HCT116 (cell line): ENCODE results near the gene WAPL.
"Not testable (repeated sequence)": the region's sequence is repeated elsewhere in the genome, so short reads cannot be mapped to it uniquely, and the experiment has no call there.

Experiments
- CBX3 ChIP-seq: IDR thresholded peaks from 2 replicates; pipeline ENCODE4 v1.6.1; 2012; ENCODE audit warnings: low read depth
- EZH2 ChIP-seq: fragments of 200-600 bp; sonication (generic); IDR thresholded peaks from 2 replicates; pipeline ENCODE4 v1.6.1; 2017; ENCODE audit warnings: antibody characterized with exemption, mixed run types
- EZH2phosphoT487 ChIP-seq: fragments of 200-600 bp; IDR thresholded peaks from 2 replicates; pipeline ENCODE4 v1.6.1; 2018; ENCODE audit warnings: antibody characterized with exemption, borderline replicate concordance
- FOSL1 ChIP-seq: IDR thresholded peaks from 2 replicates; pipeline ENCODE4 v1.6.1; 2012; ENCODE audit warnings: low read depth
- POLR2AphosphoS5 ChIP-seq: IDR thresholded peaks from 2 replicates; pipeline ENCODE4 v1.6.1; 2011; ENCODE audit warnings: mild to moderate bottlenecking, low read depth, low read length, moderate library complexity
- YY1 ChIP-seq: IDR thresholded peaks from 2 replicates; pipeline ENCODE4 v1.6.1; 2011; ENCODE audit warnings: low read length, low read depth, moderate library complexity, mild to moderate bottlenecking; ENCODE audit not compliant: insufficient replicate concordance; ENCODE audit errors: extremely low read depth
- TF ChIP-seq, protein P1 (sequence below), 3 experiments: fragments of 200-600 bp in 1 of 3; sonication (generic) in 1 of 3; IDR thresholded peaks in 2 of 3; conservative IDR thresholded peaks in 1 of 3; 2 replicates each; pipeline ENCODE4 v1.5.1; 2012 to 2017; ENCODE audit warnings: low read depth in 2 of 3, low read length in 2 of 3, antibody characterized with exemption in 1 of 3, borderline replicate concordance in 1 of 3, control low read depth in 1 of 3, mild to moderate bottlenecking in 1 of 3, mixed read lengths in 1 of 3, mixed run types in 1 of 3, moderate library complexity in 1 of 3; ENCODE audit not compliant: insufficient read depth in 1 of 3
- TF ChIP-seq, protein P2 (sequence below): IDR thresholded peaks from 2 replicates; pipeline ENCODE4 v1.6.1; 2012
- TF ChIP-seq, protein P3 (sequence below): IDR thresholded peaks from 2 replicates; pipeline ENCODE4 v1.6.1; 2011; ENCODE audit warnings: mild to moderate bottlenecking, low read length, moderate library complexity; ENCODE audit not compliant: insufficient replicate concordance; ENCODE audit errors: extremely low read depth

DNA sequence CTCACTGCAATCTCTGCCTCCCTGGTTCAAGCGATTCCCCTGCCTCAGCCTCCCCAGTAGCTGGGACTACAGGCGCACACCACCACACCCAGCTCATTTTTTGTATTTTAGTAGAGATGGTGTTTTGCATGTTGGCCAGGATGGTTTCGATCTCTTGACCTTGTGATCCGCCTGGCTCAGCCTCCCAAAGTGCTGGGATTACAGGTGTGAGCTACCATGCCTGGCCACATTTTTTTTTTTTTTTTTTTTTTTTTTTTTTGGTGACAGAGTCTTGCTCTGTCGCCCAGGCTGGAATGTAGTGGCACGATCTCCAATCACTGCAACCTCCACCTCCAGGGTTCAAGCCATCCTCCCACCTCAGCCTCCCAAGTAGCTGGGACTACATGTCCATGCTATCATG lies 4.1 kb upstream of the WAPL start:
- TF ChIP-seq, protein P1, sequence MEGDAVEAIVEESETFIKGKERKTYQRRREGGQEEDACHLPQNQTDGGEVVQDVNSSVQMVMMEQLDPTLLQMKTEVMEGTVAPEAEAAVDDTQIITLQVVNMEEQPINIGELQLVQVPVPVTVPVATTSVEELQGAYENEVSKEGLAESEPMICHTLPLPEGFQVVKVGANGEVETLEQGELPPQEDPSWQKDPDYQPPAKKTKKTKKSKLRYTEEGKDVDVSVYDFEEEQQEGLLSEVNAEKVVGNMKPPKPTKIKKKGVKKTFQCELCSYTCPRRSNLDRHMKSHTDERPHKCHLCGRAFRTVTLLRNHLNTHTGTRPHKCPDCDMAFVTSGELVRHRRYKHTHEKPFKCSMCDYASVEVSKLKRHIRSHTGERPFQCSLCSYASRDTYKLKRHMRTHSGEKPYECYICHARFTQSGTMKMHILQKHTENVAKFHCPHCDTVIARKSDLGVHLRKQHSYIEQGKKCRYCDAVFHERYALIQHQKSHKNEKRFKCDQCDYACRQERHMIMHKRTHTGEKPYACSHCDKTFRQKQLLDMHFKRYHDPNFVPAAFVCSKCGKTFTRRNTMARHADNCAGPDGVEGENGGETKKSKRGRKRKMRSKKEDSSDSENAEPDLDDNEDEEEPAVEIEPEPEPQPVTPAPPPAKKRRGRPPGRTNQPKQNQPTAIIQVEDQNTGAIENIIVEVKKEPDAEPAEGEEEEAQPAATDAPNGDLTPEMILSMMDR (IDR thresholded peaks at IDR 0.05 in 2 of 3, conservative IDR thresholded peaks at IDR 0.05 in 1 of 3; ENCODE audit: borderline replicate concordance in 1 of 3, insufficient read depth in 1 of 3, low read depth in 2 of 3, low read length in 2 of 3), result not testable (repeated sequence)
- not testable (repeated sequence) for TF ChIP-seq EZH2phosphoT487, EZH2, FOSL1, YY1, CBX3, POLR2AphosphoS5
- TF ChIP-seq, protein P2, sequence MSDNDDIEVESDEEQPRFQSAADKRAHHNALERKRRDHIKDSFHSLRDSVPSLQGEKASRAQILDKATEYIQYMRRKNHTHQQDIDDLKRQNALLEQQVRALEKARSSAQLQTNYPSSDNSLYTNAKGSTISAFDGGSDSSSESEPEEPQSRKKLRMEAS, result not testable (repeated sequence)
- TF ChIP-seq, protein P3, sequence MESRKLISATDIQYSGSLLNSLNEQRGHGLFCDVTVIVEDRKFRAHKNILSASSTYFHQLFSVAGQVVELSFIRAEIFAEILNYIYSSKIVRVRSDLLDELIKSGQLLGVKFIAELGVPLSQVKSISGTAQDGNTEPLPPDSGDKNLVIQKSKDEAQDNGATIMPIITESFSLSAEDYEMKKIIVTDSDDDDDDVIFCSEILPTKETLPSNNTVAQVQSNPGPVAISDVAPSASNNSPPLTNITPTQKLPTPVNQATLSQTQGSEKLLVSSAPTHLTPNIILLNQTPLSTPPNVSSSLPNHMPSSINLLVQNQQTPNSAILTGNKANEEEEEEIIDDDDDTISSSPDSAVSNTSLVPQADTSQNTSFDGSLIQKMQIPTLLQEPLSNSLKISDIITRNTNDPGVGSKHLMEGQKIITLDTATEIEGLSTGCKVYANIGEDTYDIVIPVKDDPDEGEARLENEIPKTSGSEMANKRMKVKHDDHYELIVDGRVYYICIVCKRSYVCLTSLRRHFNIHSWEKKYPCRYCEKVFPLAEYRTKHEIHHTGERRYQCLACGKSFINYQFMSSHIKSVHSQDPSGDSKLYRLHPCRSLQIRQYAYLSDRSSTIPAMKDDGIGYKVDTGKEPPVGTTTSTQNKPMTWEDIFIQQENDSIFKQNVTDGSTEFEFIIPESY, result not testable (repeated sequence)
